GM18526 (cell line): ENCODE measurements around the gene MARK1.

Experiments
- POLR2A ChIP-seq: IDR thresholded peaks from 3 replicates; pipeline ENCODE4 v1.6.1; 2011; ENCODE audit not compliant: insufficient read length; ENCODE audit errors: extremely low read depth

The MARK1 gene

DNA sequence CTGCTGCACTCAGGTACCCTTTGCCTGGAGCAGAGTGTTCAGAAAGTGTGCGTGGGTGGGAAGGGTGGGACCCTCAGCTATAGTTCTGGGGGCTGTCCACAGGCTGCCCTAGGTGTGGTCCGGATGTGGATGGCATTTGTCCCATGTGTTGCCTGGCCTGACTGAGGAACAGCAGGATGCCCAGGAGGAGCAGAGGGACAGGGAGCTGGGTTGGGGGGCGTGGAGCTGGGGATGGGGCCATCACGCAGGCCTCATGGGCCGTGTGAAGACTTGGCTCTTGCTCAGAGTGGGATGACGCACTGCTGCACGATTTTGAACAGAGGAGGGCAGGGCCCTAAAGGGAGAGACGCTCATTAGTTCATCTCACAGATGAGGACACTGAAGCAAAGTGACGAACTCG lies 179.2 kb downstream of the MARK1 start:
- TF ChIP-seq POLR2A = no peak

DNA sequence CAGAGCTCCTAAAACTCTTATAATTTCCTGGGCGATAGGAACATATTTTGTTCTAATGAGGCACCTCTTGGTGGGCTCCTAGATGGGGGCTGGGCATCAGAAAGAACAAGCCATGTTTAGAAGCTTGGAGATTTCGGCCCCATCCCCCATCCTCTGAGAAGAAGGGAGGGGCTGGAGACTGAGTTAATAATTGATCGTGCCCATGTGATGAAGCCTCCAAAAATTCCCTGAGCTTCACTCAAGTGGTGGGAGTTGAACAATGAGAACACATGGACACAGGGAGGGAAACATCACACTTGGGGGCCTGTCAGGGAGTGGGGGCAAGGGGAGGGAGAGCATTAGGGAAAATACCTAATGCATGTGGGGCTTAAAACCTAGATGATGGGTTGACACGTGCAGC lies 180.3 kb downstream of the MARK1 start:
- TF ChIP-seq POLR2A = no peak

DNA sequence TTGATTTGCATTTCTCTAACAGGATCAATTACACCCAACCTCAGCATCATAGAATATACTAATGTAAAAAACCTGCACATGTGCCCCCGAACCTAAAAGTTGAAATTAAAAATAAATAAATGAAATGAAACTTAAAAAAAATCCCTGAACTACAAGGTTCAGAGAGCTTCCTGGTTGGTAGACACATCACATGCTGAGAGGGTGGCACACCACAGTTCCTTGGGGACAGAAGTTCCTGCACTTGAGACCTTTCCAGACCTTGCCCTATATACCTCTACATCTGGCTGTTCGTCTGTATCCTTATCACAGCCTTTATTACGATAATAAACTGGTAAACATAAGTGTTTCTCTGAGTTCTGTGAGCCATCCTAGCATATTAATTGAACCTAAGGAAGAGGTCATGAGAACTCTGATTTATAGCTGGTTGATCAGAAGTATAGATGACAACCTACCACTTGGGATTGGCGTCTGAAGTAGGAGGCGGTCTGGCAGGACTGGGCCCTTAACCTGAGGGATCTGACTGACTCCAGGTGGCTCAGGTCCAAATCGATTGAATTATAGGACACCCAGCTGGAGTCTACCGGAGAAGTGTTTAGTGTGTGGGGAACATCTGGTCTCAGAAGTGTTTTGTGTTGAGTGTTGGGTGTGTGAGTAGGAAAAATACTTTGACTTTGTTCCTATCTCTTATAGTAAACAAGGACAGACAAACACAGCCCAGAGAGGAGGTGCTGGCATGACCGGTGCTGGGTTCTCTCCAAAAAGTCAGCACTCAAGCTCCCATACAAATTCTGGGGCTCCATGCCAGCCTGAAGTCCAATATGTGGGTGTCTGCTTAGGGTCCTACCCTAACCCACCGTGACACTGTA lies 181.2 kb downstream of the MARK1 start:
- TF ChIP-seq POLR2A = no peak

DNA sequence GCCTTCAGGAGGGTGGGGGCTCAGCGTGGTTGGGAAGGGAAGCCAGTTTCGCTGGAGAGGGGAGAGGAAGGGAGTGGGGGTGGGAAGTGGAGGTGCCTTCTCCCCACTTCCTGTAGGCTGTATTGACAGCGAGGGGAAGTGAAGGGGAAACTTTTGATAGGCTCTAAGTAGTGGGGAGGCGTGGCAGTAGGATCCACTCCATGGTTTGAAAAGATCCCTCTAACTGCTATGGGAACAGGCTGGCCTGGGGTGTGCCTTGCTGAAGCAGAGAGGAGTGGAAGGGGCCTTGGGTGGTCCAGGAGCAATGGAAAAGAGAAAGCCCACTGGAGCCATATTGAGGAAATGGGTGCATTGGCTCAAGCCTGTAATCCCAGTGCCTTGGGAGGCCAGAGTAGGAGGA lies 182.4 kb downstream of the MARK1 start:
- no peak for TF ChIP-seq POLR2A

DNA sequence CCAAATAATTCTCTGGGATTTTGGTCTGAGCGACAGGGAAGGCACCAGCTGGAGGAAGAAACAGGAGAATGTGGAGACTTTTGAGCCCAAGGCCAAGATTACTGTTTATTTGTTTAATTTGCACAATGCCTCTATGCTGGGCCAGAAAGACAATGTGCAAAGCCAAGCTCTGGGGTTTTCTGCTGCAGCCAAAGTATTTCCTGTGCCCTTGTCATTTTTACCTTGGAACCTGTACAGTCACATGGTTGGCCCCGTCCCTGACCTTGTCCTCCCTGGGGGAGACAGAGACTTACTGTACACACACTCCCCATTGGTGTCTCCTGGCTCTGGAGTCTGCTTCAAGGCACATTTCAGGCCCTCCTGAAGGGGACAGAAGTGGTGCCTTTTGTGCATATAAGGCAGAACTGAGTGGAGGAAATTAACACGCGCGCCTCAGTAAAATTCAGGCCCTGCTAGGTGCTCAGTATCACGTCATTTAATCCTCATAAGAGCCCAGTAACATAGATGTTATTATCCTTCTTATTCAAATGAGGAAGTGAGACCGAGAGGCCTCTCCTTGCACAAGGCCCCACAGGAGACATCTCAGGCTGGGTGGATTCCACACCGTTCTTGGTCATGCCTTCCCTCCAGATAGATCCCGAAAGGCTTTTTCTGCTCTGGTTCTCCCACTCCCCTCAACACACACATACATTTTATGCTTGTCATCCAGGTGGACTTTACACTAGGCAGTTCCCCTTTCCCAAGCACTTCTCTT lies 183.3 kb downstream of the MARK1 start:
- TF ChIP-seq POLR2A = no peak
